Measurements from ENCODE around the gene SLC10A6.

SLC10A6 gene

DNA sequence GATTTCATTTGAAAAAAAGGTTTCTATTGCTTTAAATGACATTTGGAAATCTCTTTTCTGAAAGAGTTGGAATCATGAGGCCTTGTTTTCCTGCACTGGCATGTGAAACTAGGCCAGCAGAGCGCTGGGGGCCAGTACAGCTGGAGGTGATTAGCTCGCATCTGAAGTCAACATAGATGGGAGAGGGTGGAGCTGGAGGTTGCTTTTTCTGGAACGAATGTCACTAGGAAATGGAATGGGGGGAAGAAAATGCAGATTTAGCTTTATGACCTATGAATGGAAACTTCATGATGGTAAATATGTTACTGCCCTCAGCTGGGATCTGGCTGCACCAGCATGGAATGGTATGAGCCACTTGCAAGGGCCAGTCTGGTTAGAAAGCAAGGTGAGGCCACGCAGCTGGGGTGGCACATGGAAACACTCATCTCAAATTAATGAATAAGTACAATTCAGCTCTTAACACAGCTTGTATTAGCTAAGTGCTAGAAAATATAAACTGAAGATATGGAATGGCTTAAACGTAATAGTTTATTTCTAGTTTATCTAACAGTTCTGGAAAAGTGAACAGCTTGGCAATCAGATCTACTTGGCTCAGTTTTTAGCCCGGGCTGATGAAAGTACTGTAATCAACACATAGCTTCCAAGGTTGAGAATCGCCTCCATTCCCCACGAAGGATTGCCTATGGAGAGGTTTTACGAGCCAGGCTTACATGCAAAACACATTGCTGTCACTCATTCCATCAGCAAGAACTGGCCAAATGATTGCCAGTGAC lies 32.5 kb downstream of the SLC10A6 start:
- H3K4me3 ChIP-seq, result no peak overlapping the region
- H3K27ac ChIP-seq, result peak overlapping the region in 14 of 21 experiments; percentile 7 to 76 (median 56)

GRCh38 chr4:86815653-86816052 lies 33.5 kb downstream of the SLC10A6 start:
- Histone ChIP-seq H3K4me3 (no peak overlapping the region), H3K27ac (peak overlapping the region in 14 of 21 experiments; percentile 7 to 76 (median 50))

- H3K4me3 ChIP-seq, result no peak overlapping the region
- H3K27ac ChIP-seq, result no peak overlapping the region
These were observed 38.3 kb downstream of the SLC10A6 start for GRCh38 chr4:86810847-86811246.

GRCh38 chr4:86809809-86810208 lies 39.4 kb downstream of the SLC10A6 start:
- Histone ChIP-seq H3K4me3 (no peak overlapping the region), H3K27ac (no peak overlapping the region)

DNA sequence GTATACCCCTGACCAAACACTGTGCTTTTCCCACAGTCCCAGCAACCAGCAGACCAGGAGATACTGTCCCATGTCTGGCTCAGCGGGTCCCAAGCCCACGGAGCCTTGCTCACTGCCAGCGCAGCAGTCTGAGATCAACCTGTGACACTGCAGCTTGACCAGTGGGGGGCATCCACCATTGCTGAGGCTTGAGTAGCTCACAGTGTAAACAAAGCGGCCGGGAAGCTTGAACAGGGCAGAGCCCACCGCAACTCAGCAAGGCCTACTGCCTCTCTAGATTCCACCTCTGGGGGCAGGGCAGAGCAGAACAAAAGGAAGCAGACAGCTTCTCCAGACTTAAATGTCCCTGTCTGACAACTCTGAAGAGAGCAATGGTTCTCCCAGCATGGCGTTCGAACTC lies 58.1 kb downstream of the SLC10A6 start:
- no peak overlapping the region for H3K27ac ChIP-seq
- no peak overlapping the region for H3K4me3 ChIP-seq

DNA sequence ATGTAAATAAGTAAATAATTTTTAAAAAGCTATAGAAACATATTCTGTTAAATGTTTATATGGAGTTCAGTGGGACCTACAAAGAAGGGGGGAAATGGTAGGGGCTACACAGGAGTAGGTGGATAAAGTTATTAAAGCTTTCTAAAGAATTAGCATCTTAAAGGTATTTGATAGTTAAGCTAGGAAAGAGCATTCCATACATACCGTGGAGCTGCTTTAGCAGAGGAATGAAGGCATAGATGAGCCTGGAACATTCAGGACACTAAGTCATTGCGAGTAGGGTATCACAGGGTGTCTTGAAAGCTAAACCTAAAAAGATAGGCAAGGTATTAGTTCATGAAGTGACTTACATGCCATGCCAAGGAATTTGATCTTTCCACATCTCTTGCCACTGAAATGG lies 60.4 kb downstream of the SLC10A6 start:
- Histone ChIP-seq H3K27ac (no peak overlapping the region), H3K4me3 (no peak overlapping the region)

DNA sequence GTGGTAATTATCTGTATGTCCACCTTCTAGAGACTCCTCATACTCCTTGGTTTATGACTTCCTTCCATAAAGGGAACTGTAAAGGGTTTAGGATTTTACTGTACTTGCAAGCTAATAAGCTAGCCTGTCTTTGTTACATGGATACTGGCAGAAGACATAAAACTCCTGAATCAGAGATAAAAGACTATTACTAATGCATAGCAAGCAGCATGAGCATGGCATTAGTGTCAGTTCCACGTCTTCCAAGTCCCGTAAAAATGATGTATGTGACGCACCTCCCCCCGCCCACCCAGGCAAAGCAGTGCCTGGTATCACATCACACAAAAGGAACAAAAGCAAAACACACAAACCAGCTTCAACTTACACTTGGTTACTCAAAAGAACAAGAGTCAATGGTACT lies 71.0 kb downstream of the SLC10A6 start:
- no peak overlapping the region for H3K27ac ChIP-seq

GRCh38 chr4:86775061-86775460 lies 74.1 kb downstream of the SLC10A6 start:
- H3K27ac ChIP-seq, result no peak overlapping the region

More for the DNA sequence above, 71.0 kb downstream of the SLC10A6 start:
- no peak overlapping the region for H3K4me3 ChIP-seq

More at GRCh38 chr4:86775061-86775460, 74.1 kb downstream of the SLC10A6 start:
- H3K4me3 ChIP-seq, result no peak overlapping the region
